ENCODE data around the gene ITPA. TPM values are rescaled to one million over a fixed set of nuclear protein-coding genes. Genes with fewer than 3 reads are reported as not detected.

ITPA gene
- total RNA-seq, result 10 to 100 TPM; 31.4 to 36.3 TPM

GRCh38 chr20:3209257-3209945, at the start of gene ITPA:
TSS of gene ITPA (plus strand) at chr20:3209498. CDS start at chr20:3209552, 54 bp downstream.
- peak within 1 kb of the TSS; percentile 25 to 84 (median 74) for H3K27ac ChIP-seq
- TF ChIP-seq POLR2A (IDR thresholded peaks at IDR 0.05), result peak in 1 of 3 donors; percentile 22
- TF ChIP-seq, protein P1, sequence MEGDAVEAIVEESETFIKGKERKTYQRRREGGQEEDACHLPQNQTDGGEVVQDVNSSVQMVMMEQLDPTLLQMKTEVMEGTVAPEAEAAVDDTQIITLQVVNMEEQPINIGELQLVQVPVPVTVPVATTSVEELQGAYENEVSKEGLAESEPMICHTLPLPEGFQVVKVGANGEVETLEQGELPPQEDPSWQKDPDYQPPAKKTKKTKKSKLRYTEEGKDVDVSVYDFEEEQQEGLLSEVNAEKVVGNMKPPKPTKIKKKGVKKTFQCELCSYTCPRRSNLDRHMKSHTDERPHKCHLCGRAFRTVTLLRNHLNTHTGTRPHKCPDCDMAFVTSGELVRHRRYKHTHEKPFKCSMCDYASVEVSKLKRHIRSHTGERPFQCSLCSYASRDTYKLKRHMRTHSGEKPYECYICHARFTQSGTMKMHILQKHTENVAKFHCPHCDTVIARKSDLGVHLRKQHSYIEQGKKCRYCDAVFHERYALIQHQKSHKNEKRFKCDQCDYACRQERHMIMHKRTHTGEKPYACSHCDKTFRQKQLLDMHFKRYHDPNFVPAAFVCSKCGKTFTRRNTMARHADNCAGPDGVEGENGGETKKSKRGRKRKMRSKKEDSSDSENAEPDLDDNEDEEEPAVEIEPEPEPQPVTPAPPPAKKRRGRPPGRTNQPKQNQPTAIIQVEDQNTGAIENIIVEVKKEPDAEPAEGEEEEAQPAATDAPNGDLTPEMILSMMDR (IDR thresholded peaks at IDR 0.05), result peak in 2 of 7 experiments; percentile 7 to 13
- H3K4me3 ChIP-seq, result peak within 1 kb of the TSS; percentile 71 to 76
- H3K9me3 ChIP-seq, result no peaks in the 10 kb centered on the region
- WGBS, 2 donors, result 0% methylated on average over 41 to 48 of the region's 48 CpGs
- intact Hi-C loops (cut with DNase I), result no loop called here
- H3K36me3 ChIP-seq (replicated peaks in 1 of 2; ENCODE audit: insufficient read depth in 1 of 2, low read depth in 2 of 2), result peaks cover 0 to 3% of the 10 kb centered on the region in 2 donors
- H3K4me1 ChIP-seq, result peaks cover 19% of the 10 kb centered on the region
- DNase-seq (peak; percentile 40 to 56 (median 42)), ATAC-seq (peak; percentile 55)
- H3K27me3 ChIP-seq, result no peaks in the 10 kb centered on the region

GRCh38 chr20:3160418-3160817, 48.9 kb upstream of the ITPA start:
- Histone ChIP-seq H3K27ac (peak overlapping the region in 1 of 4 donors; percentile 84), H3K9me3 (no peaks in the 10 kb centered on the region), H3K36me3 (replicated peaks in 1 of 2; ENCODE audit: insufficient read depth in 1 of 2, low read depth in 2 of 2) (no peaks in the 10 kb centered on the region), H3K4me3 (no peak overlapping the region), H3K4me1 (peaks cover 40% of the 10 kb centered on the region), H3K27me3 (no peaks in the 10 kb centered on the region)
- WGBS, 2 donors, result 86 to 87% methylated on average over 6 of the region's 6 CpGs
- ATAC-seq (no peak), DNase-seq (no peak)
- intact Hi-C loops (cut with DNase I), result no loop called here
- TF ChIP-seq, protein P1 (IDR thresholded peaks at IDR 0.05), result no peak
- TF ChIP-seq POLR2A (IDR thresholded peaks at IDR 0.05), result no peak

GRCh38 chr20:3161316-3162079, 47.8 kb upstream of the ITPA start:
- H3K27ac ChIP-seq, result peak overlapping the region in 2 of 4 donors; percentile 42 to 55
- intact Hi-C loops (cut with DNase I), result no loop called here
- TF ChIP-seq, protein P1 (IDR thresholded peaks at IDR 0.05), result no peak
- no peak for TF ChIP-seq POLR2A (IDR thresholded peaks at IDR 0.05)

DNA sequence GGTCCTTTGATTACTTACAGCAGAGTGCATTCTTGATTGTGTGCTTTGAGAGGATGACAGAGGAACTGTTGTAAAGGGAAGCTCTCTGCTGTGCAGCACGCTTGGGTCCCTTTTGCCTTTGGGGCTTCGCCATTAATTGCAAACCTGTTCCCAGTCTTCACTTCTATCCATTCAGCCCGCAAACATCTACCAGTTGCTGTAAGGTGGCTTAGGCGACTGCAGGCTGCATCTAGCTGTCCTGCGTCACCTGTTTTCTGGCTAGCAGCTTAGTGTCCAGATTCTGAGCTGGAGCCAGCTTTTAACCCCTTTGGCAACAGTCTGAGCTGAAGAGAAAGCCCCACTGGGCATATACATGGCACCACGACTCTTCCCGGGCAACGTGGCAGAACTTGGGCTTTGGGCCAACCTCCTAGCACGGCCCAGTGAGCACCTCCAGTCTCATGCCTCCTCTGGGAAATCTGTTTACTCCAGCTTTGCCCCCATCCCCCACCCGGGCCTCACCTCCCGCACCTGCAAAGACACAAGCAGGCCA, 47.2 kb upstream of the ITPA start:
- intact Hi-C loops (cut with DNase I), result no loop called here
- ATAC-seq (no peak), DNase-seq (peak; percentile 51 to 71 (median 62))
- Histone ChIP-seq H3K9me3 (no peaks in the 10 kb centered on the region), H3K4me1 (peaks cover 39% of the 10 kb centered on the region), H3K27ac (peak overlapping the region in 2 of 4 donors; percentile 42 to 55), H3K4me3 (no peak overlapping the region), H3K27me3 (no peaks in the 10 kb centered on the region), H3K36me3 (replicated peaks in 1 of 2; ENCODE audit: insufficient read depth in 1 of 2, low read depth in 2 of 2) (no peaks in the 10 kb centered on the region)
- WGBS, 2 donors, result 31 to 32% methylated on average over 9 to 11 of the region's 11 CpGs
- TF ChIP-seq, protein P1 (IDR thresholded peaks at IDR 0.05), result no peak
- TF ChIP-seq POLR2A (IDR thresholded peaks at IDR 0.05), result no peak

More at GRCh38 chr20:3161316-3162079, 47.8 kb upstream of the ITPA start:
- Histone ChIP-seq H3K9me3 (no peaks in the 10 kb centered on the region), H3K36me3 (replicated peaks in 1 of 2; ENCODE audit: insufficient read depth in 1 of 2, low read depth in 2 of 2) (no peaks in the 10 kb centered on the region), H3K4me3 (no peak overlapping the region), H3K4me1 (peaks cover 39% of the 10 kb centered on the region), H3K27me3 (no peaks in the 10 kb centered on the region)
- WGBS, 2 donors, result 58 to 64% methylated on average over 4 to 5 of the region's 5 CpGs
- ATAC-seq, result no peak
- DNase-seq, result peak in 1 of 4 donors; percentile 6

Measured in body of pancreas (tissue), 4 donors.